HEK293T (cell line): ENCODE data around the gene S100B.

Experiments
- ARNT ChIP-seq: fragments of 450-650 bp; IDR thresholded peaks from 2 replicates; pipeline ENCODE4 v1.6.1; 2017; ENCODE audit warnings: mild to moderate bottlenecking
- BHLHE40 ChIP-seq: fragments of 450-650 bp; IDR thresholded peaks from 2 replicates; pipeline ENCODE4 v1.6.1; 2016; ENCODE audit warnings: mild to moderate bottlenecking, moderate library complexity, borderline replicate concordance
- ELF4 ChIP-seq: fragments of 450-650 bp; IDR thresholded peaks from 2 replicates; pipeline ENCODE4 v1.6.1; 2017; ENCODE audit warnings: antibody characterized with exemption
- FOXA1 ChIP-seq: fragments of 450-650 bp; IDR thresholded peaks from 2 replicates; pipeline ENCODE4 v1.6.1; 2016; ENCODE audit warnings: mild to moderate bottlenecking
- FOXK2 ChIP-seq: fragments of 450-650 bp; IDR thresholded peaks from 2 replicates; pipeline ENCODE4 v1.6.1; 2016; ENCODE audit warnings: mild to moderate bottlenecking
- FOXM1 ChIP-seq: fragments of 450-650 bp; IDR thresholded peaks from 2 replicates; pipeline ENCODE4 v1.6.1; 2017; ENCODE audit warnings: mild to moderate bottlenecking, borderline replicate concordance
- LEF1 ChIP-seq: fragments of 450-650 bp; IDR thresholded peaks from 2 replicates; pipeline ENCODE4 v1.6.1; 2017; ENCODE audit warnings: mild to moderate bottlenecking, borderline replicate concordance
- NFRKB ChIP-seq: fragments of 450-650 bp; IDR thresholded peaks from 2 replicates; pipeline ENCODE4 v1.6.1; 2016; ENCODE audit warnings: mild to moderate bottlenecking, moderate library complexity
- SP1 ChIP-seq: fragments of 450-650 bp; IDR thresholded peaks from 2 replicates; pipeline ENCODE4 v1.6.1; 2017
- SUZ12 ChIP-seq: fragments of 450-650 bp; IDR thresholded peaks from 2 replicates; pipeline ENCODE4 v1.6.1; 2016; ENCODE audit warnings: mild to moderate bottlenecking
- TARDBP ChIP-seq: fragments of 450-650 bp; IDR thresholded peaks from 2 replicates; pipeline ENCODE4 v1.6.1; 2016
- ZNF384 ChIP-seq: fragments of 450-650 bp; IDR thresholded peaks from 2 replicates; pipeline ENCODE4 v1.6.1; 2016

- no peak for TF ChIP-seq ELF4
- no peak for TF ChIP-seq FOXA1
- no peak for TF ChIP-seq FOXM1
- no peak for TF ChIP-seq SUZ12
- no peak for TF ChIP-seq ARNT
- no peak for TF ChIP-seq TARDBP
- no peak for TF ChIP-seq FOXK2
- no peak for TF ChIP-seq BHLHE40
- no peak for TF ChIP-seq SP1
- no peak for TF ChIP-seq LEF1
- no peak for TF ChIP-seq ZNF384
- no peak for TF ChIP-seq NFRKB
These were observed 41.8 kb downstream of the S100B start for GRCh38 chr21:46562964-46563607.
